ENCODE measurements around the gene ERFE. TPM values are rescaled to one million over a fixed set of nuclear protein-coding genes. Genes with fewer than 3 reads are reported as not detected.

Gene ERFE
- total RNA-seq, 3 donors from 2014 or later, result 0.38 to 0.58 (median 0.51) TPM

- intact Hi-C loops (cut with DNase I, micrococcal nuclease), result no loop called here
- no peak for TF ChIP-seq CTCF (IDR thresholded peaks at IDR 0.05)
- Histone ChIP-seq H3K36me3 (ENCODE audit: low read depth) (no peaks in the 10 kb centered on the region), H3K9me3 (no peaks in the 10 kb centered on the region), H3K4me3 (no peak overlapping the region), H3K4me1 (ENCODE audit: low read depth) (peaks cover 9% of the 10 kb centered on the region)
- ATAC-seq (peak; percentile 28), DNase-seq (peak in 1 of 3 donors; percentile 66)
These were observed 21.8 kb upstream of the ERFE start for GRCh38 chr2:238136820-238137537.

- no peak for TF ChIP-seq CTCF (IDR thresholded peaks at IDR 0.05)
- Histone ChIP-seq H3K4me1 (ENCODE audit: low read depth) (peaks cover 16% of the 10 kb centered on the region), H3K36me3 (ENCODE audit: low read depth) (no peaks in the 10 kb centered on the region), H3K4me3 (no peak overlapping the region), H3K9me3 (no peaks in the 10 kb centered on the region)
- no peak for ATAC-seq
- intact Hi-C loops (cut with DNase I, micrococcal nuclease), result no loop called here
- DNase-seq, result peak in 1 of 3 donors; percentile 10
These were observed 20.9 kb upstream of the ERFE start for GRCh38 chr2:238137885-238138284.

GRCh38 chr2:238138331-238139195, 20.2 kb upstream of the ERFE start, which contains the start of gene KLHL30:
KLHL30 (plus strand) TSS chr2:238138668; CDS start chr2:238140755, 2,087 bp downstream.
- intact Hi-C loops (cut with DNase I, micrococcal nuclease), result no loop called here
- Histone ChIP-seq H3K9me3 (no peaks in the 10 kb centered on the region), H3K4me3 (no peak within 1 kb of the TSS), H3K36me3 (ENCODE audit: low read depth) (no peaks in the 10 kb centered on the region), H3K4me1 (ENCODE audit: low read depth) (peaks cover 18% of the 10 kb centered on the region)
- ATAC-seq (no peak), DNase-seq (no peak)
- TF ChIP-seq CTCF (IDR thresholded peaks at IDR 0.05), result no peak

- H3K4me1 ChIP-seq (ENCODE audit: low read depth), result peaks cover 19% of the 10 kb centered on the region
- no peaks in the 10 kb centered on the region for H3K9me3 ChIP-seq
- ATAC-seq (no peak), DNase-seq (no peak)
- peak; percentile 52 for TF ChIP-seq CTCF (IDR thresholded peaks at IDR 0.05)
- H3K4me3 ChIP-seq, result no peak overlapping the region
- no peaks in the 10 kb centered on the region for H3K36me3 ChIP-seq (ENCODE audit: low read depth)
- intact Hi-C loops (cut with DNase I, micrococcal nuclease), result no loop called here
These were observed 19.4 kb upstream of the ERFE start for GRCh38 chr2:238139196-238140039.

GRCh38 chr2:238140040-238140439, 18.7 kb upstream of the ERFE start:
- no peak overlapping the region for H3K4me3 ChIP-seq
- ATAC-seq (no peak), DNase-seq (no peak)
- intact Hi-C loops (cut with DNase I, micrococcal nuclease), result no loop called here
- no peak for TF ChIP-seq CTCF (IDR thresholded peaks at IDR 0.05)
- H3K4me1 ChIP-seq (ENCODE audit: low read depth), result peaks cover 19% of the 10 kb centered on the region
- H3K9me3 ChIP-seq, result no peaks in the 10 kb centered on the region
- no peaks in the 10 kb centered on the region for H3K36me3 ChIP-seq (ENCODE audit: low read depth)

All from mucosa of descending colon (tissue), 3 donors.